ENCODE data around the gene NUCKS1.

- TF ChIP-seq, protein P1, sequence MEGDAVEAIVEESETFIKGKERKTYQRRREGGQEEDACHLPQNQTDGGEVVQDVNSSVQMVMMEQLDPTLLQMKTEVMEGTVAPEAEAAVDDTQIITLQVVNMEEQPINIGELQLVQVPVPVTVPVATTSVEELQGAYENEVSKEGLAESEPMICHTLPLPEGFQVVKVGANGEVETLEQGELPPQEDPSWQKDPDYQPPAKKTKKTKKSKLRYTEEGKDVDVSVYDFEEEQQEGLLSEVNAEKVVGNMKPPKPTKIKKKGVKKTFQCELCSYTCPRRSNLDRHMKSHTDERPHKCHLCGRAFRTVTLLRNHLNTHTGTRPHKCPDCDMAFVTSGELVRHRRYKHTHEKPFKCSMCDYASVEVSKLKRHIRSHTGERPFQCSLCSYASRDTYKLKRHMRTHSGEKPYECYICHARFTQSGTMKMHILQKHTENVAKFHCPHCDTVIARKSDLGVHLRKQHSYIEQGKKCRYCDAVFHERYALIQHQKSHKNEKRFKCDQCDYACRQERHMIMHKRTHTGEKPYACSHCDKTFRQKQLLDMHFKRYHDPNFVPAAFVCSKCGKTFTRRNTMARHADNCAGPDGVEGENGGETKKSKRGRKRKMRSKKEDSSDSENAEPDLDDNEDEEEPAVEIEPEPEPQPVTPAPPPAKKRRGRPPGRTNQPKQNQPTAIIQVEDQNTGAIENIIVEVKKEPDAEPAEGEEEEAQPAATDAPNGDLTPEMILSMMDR (IDR thresholded peaks at IDR 0.05) = no peak
- TF ChIP-seq POLR2A (IDR thresholded peaks at IDR 0.05) (no peak), POLR2AphosphoS5 (IDR thresholded peaks at IDR 0.05) (no peak)
Observed at GRCh38 chr1:205766570-205766969, 16.6 kb upstream of the NUCKS1 start.
